HEK293 (cell line): ENCODE data around the gene TCF7L2.

Source experiments
- IKZF3 ChIP-seq: fragments of 450-650 bp; IDR thresholded peaks from 2 replicates; pipeline ENCODE4 v1.5.0; 2018; ENCODE audit warnings: missing biosample characterization, mild to moderate bottlenecking, missing genetic modification characterization, moderate library complexity
- PRDM1 ChIP-seq: fragments of 450-650 bp; formaldehyde crosslinking; IDR thresholded peaks from 2 replicates; pipeline ENCODE4; 2016; ENCODE audit warnings: missing biosample characterization, missing genetic modification characterization
- SP7 ChIP-seq: fragments of 450-650 bp; formaldehyde crosslinking; IDR thresholded peaks from 2 replicates; pipeline ENCODE4 v1.5.1; 2016; ENCODE audit warnings: missing biosample characterization, missing genetic modification characterization
- ZBTB48 ChIP-seq: fragments of 450-650 bp; formaldehyde crosslinking; IDR thresholded peaks from 2 replicates; pipeline ENCODE4 v1.5.1; 2016; ENCODE audit warnings: missing biosample characterization, missing genetic modification characterization
- ZBTB8A ChIP-seq: fragments of 450-650 bp; formaldehyde crosslinking; IDR thresholded peaks from 2 replicates; pipeline ENCODE4 v1.5.1; 2016; ENCODE audit warnings: missing biosample characterization, missing genetic modification characterization
- ZFP41 ChIP-seq: fragments of 450-650 bp; formaldehyde crosslinking; IDR thresholded peaks from 2 replicates; pipeline ENCODE4 v1.5.1; 2016; ENCODE audit warnings: missing biosample characterization, missing genetic modification characterization, borderline replicate concordance
- ZNF132 ChIP-seq: fragments of 450-650 bp; formaldehyde crosslinking; IDR thresholded peaks from 2 replicates; pipeline ENCODE4 v1.5.1; 2017; ENCODE audit warnings: missing biosample characterization, missing genetic modification characterization, borderline replicate concordance
- ZNF138 ChIP-seq: fragments of 450-650 bp; formaldehyde crosslinking; IDR thresholded peaks from 2 replicates; pipeline ENCODE4 v1.5.1; 2016; ENCODE audit warnings: missing biosample characterization, missing genetic modification characterization, borderline replicate concordance
- ZNF2 ChIP-seq: fragments of 450-650 bp; formaldehyde crosslinking; IDR thresholded peaks from 2 replicates; pipeline ENCODE4 v1.5.1; 2016; ENCODE audit warnings: missing biosample characterization, missing genetic modification characterization
- ZNF214 ChIP-seq: fragments of 450-650 bp; formaldehyde crosslinking; IDR thresholded peaks from 2 replicates; pipeline ENCODE4 v1.5.1; 2017; ENCODE audit warnings: missing biosample characterization, mild to moderate bottlenecking, missing genetic modification characterization, borderline replicate concordance
- ZNF23 ChIP-seq: fragments of 450-650 bp; formaldehyde crosslinking; IDR thresholded peaks from 2 replicates; pipeline ENCODE4 v1.5.1; 2016; ENCODE audit warnings: missing biosample characterization, missing genetic modification characterization, borderline replicate concordance
- ZNF248 ChIP-seq: fragments of 450-650 bp; formaldehyde crosslinking; IDR thresholded peaks from 2 replicates; pipeline ENCODE4 v1.5.1; 2017; ENCODE audit warnings: missing biosample characterization, missing genetic modification characterization
- ZNF335 ChIP-seq: fragments of 450-650 bp; formaldehyde crosslinking; conservative IDR thresholded peaks from 2 replicates; pipeline ENCODE4 v1.5.1; 2016; ENCODE audit warnings: missing biosample characterization, missing genetic modification characterization
- ZNF391 ChIP-seq: fragments of 450-650 bp; formaldehyde crosslinking; IDR thresholded peaks from 2 replicates; pipeline ENCODE4 v1.5.1; 2016; ENCODE audit warnings: low read depth, missing biosample characterization, missing genetic modification characterization, borderline replicate concordance
- ZNF830 ChIP-seq: fragments of 450-650 bp; IDR thresholded peaks from 2 replicates; pipeline ENCODE4 v1.5.0; 2018; ENCODE audit warnings: missing biosample characterization, missing genetic modification characterization, low read depth, mild to moderate bottlenecking, moderate library complexity
- ZNF843 ChIP-seq: fragments of 450-650 bp; formaldehyde crosslinking; IDR thresholded peaks from 2 replicates; pipeline ENCODE4 v1.5.1; 2016; ENCODE audit warnings: missing biosample characterization, missing genetic modification characterization
- TF ChIP-seq, protein P1 (sequence below): fragments of 450-650 bp; formaldehyde crosslinking; IDR thresholded peaks from 2 replicates; pipeline ENCODE4 v1.5.1; 2016; ENCODE audit warnings: missing biosample characterization, missing genetic modification characterization
- TF ChIP-seq, protein P2 (sequence below): fragments of 450-650 bp; formaldehyde crosslinking; IDR thresholded peaks from 2 replicates; pipeline ENCODE4 v1.5.1; 2016; ENCODE audit warnings: missing biosample characterization, missing genetic modification characterization
- TF ChIP-seq, protein P3 (sequence below): fragments of 450-650 bp; formaldehyde crosslinking; IDR thresholded peaks from 2 replicates; pipeline ENCODE4 v1.5.1; 2017; ENCODE audit warnings: missing biosample characterization, missing genetic modification characterization
- TF ChIP-seq, protein P4 (sequence below): fragments of 450-650 bp; formaldehyde crosslinking; IDR thresholded peaks from 2 replicates; pipeline ENCODE4 v1.5.1; 2016; ENCODE audit warnings: missing biosample characterization, missing genetic modification characterization

The TCF7L2 gene

DNA sequence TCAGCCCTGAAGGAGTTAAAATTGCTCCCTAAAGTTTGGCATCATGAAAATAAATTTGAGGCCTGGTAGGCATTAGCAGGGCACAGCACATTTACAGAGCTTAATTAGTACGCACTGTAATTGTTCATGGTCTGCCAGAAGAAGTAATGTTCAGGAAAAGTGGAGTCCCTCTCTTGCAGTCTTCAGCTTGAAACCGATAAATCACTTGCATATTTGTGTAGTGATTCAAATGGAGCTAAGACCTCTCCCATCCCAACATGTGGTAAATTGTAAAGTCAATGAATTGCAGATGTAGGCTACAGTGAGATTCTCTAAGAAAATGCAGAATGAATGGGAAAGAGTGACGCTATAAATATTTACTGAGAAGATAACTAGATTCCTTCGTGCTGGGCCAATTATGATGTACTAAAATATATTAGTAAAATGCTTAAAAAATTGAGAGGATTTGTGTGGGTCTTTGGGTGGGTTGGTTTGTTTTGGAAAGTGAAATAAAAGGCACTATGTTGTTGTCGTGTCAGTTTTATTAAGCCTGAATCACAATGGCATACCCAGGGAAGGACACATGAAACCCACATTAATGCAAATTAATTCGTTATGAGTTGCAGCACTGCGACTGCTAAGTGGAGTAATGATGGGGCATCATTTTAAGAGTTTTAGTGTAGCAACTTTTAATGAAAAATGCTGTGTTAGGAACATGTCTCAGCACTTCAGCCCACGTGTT is 8.4 kb downstream of the TCF7L2 start (continued):
- TF ChIP-seq IKZF3 (tag by site-specific recombination) (peak; percentile 95), ZNF132 (tag by site-specific recombination) (no peak), ZNF214 (tag by site-specific recombination) (no peak), SP7 (tag by site-specific recombination) (peak; percentile 95), PRDM1 (tag by site-specific recombination) (no peak), ZNF248 (tag by site-specific recombination) (no peak), ZNF335 (tag by site-specific recombination) (0 out of 2 replicates have a peak, but pooled peaks have one; percentile 32), ZNF830 (tag by site-specific recombination) (no peak), ZBTB48 (tag by site-specific recombination) (no peak), ZNF2 (tag by site-specific recombination) (peak; percentile 73), ZNF843 (tag by site-specific recombination) (peak; percentile 91), ZBTB8A (no peak; the same call in 1 of the 2 replicates), ZNF391 (tag by site-specific recombination) (peak; percentile 87), ZFP41 (no peak), ZNF23 (tag by site-specific recombination) (no peak), ZNF138 (tag by site-specific recombination) (no peak)
- TF ChIP-seq, protein P1, sequence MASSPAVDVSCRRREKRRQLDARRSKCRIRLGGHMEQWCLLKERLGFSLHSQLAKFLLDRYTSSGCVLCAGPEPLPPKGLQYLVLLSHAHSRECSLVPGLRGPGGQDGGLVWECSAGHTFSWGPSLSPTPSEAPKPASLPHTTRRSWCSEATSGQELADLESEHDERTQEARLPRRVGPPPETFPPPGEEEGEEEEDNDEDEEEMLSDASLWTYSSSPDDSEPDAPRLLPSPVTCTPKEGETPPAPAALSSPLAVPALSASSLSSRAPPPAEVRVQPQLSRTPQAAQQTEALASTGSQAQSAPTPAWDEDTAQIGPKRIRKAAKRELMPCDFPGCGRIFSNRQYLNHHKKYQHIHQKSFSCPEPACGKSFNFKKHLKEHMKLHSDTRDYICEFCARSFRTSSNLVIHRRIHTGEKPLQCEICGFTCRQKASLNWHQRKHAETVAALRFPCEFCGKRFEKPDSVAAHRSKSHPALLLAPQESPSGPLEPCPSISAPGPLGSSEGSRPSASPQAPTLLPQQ (tag by site-specific recombination), result no peak
- TF ChIP-seq, protein P2, sequence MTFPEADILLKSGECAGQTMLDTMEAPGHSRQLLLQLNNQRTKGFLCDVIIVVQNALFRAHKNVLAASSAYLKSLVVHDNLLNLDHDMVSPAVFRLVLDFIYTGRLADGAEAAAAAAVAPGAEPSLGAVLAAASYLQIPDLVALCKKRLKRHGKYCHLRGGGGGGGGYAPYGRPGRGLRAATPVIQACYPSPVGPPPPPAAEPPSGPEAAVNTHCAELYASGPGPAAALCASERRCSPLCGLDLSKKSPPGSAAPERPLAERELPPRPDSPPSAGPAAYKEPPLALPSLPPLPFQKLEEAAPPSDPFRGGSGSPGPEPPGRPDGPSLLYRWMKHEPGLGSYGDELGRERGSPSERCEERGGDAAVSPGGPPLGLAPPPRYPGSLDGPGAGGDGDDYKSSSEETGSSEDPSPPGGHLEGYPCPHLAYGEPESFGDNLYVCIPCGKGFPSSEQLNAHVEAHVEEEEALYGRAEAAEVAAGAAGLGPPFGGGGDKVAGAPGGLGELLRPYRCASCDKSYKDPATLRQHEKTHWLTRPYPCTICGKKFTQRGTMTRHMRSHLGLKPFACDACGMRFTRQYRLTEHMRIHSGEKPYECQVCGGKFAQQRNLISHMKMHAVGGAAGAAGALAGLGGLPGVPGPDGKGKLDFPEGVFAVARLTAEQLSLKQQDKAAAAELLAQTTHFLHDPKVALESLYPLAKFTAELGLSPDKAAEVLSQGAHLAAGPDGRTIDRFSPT (tag by site-specific recombination), result peak; percentile 92
- TF ChIP-seq, protein P3, sequence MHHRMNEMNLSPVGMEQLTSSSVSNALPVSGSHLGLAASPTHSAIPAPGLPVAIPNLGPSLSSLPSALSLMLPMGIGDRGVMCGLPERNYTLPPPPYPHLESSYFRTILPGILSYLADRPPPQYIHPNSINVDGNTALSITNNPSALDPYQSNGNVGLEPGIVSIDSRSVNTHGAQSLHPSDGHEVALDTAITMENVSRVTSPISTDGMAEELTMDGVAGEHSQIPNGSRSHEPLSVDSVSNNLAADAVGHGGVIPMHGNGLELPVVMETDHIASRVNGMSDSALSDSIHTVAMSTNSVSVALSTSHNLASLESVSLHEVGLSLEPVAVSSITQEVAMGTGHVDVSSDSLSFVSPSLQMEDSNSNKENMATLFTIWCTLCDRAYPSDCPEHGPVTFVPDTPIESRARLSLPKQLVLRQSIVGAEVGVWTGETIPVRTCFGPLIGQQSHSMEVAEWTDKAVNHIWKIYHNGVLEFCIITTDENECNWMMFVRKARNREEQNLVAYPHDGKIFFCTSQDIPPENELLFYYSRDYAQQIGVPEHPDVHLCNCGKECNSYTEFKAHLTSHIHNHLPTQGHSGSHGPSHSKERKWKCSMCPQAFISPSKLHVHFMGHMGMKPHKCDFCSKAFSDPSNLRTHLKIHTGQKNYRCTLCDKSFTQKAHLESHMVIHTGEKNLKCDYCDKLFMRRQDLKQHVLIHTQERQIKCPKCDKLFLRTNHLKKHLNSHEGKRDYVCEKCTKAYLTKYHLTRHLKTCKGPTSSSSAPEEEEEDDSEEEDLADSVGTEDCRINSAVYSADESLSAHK (tag by site-specific recombination), result peak; percentile 97
- TF ChIP-seq, protein P4, sequence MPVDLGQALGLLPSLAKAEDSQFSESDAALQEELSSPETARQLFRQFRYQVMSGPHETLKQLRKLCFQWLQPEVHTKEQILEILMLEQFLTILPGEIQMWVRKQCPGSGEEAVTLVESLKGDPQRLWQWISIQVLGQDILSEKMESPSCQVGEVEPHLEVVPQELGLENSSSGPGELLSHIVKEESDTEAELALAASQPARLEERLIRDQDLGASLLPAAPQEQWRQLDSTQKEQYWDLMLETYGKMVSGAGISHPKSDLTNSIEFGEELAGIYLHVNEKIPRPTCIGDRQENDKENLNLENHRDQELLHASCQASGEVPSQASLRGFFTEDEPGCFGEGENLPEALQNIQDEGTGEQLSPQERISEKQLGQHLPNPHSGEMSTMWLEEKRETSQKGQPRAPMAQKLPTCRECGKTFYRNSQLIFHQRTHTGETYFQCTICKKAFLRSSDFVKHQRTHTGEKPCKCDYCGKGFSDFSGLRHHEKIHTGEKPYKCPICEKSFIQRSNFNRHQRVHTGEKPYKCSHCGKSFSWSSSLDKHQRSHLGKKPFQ (tag by site-specific recombination), result peak; percentile 40
